Smooth muscle cell (in vitro differentiated cells): ENCODE results near the gene DVL1. TPM values are rescaled to one million over a fixed set of nuclear protein-coding genes. Genes with fewer than 3 reads are reported as not detected.

Experiments
- DNase-seq: peaks from one replicate; lab custom pipeline; 2025; ENCODE audit not compliant: unreplicated experiment; lab: John Stamatoyannopoulos, UW
- H2AFZ ChIP-seq: fragments of 200-600 bp; sonication (generic); 2 replicates; pipeline ENCODE4 v1.6.0; 2016; ENCODE audit warnings: antibody characterized with exemption, low read depth, mild to moderate bottlenecking
- H3F3A ChIP-seq: fragments of 200-600 bp; sonication (generic); 2 replicates; pipeline ENCODE4 v1.6.0; 2017; ENCODE audit warnings: antibody characterized with exemption, low read depth
- H3K27ac ChIP-seq: fragments of 200-600 bp; sonication (generic); 2 replicates; pipeline ENCODE4 v1.5.1; 2016; ENCODE audit warnings: low read depth, mild to moderate bottlenecking
- H3K27me3 ChIP-seq: fragments of 200-600 bp; sonication (generic); 2 replicates; pipeline ENCODE4 v1.6.1; 2016; ENCODE audit warnings: low read depth, mild to moderate bottlenecking
- H3K36me3 ChIP-seq: fragments of 200-600 bp; sonication (generic); 2 replicates; pipeline ENCODE4 v1.5.1; 2016; ENCODE audit warnings: low read depth
- H3K4me1 ChIP-seq: fragments of 200-600 bp; sonication (generic); 2 replicates; pipeline ENCODE4 v1.5.1; 2016; ENCODE audit warnings: low read depth
- H3K4me2 ChIP-seq: fragments of 200-600 bp; sonication (generic); 2 replicates; pipeline ENCODE4 v1.6.0; 2016; ENCODE audit warnings: mild to moderate bottlenecking
- H3K4me3 ChIP-seq: fragments of 200-600 bp; sonication (generic); 2 replicates; pipeline ENCODE4 v1.5.1; 2016; ENCODE audit warnings: mild to moderate bottlenecking
- H3K79me2 ChIP-seq: fragments of 200-600 bp; sonication (generic); 2 replicates; pipeline ENCODE4 v1.6.0; 2016; ENCODE audit warnings: low read depth, mild to moderate bottlenecking
- H3K9ac ChIP-seq: fragments of 200-600 bp; sonication (generic); 2 replicates; pipeline ENCODE4 v1.6.0; 2016; ENCODE audit warnings: low read depth
- H3K9me3 ChIP-seq: fragments of 200-600 bp; sonication (generic); replicated peaks from 2 replicates; pipeline ENCODE4 v1.5.1; 2016; ENCODE audit warnings: low read depth
- H4K20me1 ChIP-seq: fragments of 200-600 bp; sonication (generic); 2 replicates; pipeline ENCODE4 v1.6.0; 2016; ENCODE audit warnings: low read depth
- WGBS: methylation state at CpG from one replicate; pipeline ENCODE4 v1.1.7; 2016; ENCODE audit warnings: low lambda C conversion rate; 5-methylcytosine and 5-hydroxymethylcytosine counted together
- polyA plus RNA-seq: library from polyadenylated mRNA; unstranded; fragments of >200 nt; fragmentation: Nextera tagmentation; extraction: Ambion mirVana; gene quantifications from 2 replicates; pipeline ENCODE4 v1.2.1, GENCODE V29; 2016
- total RNA-seq: library from RNA; depleted of rRNA; stranded (reverse); fragments of >200 nt; gene quantifications from 2 replicates; pipeline ENCODE4 v1.2.3, GENCODE V29; 2014
- TF ChIP-seq, protein P1 (sequence below): fragments of 200-600 bp; sonication (generic); IDR thresholded peaks from 2 replicates; pipeline ENCODE4 v1.5.1; 2017; ENCODE audit warnings: borderline replicate concordance, mild to moderate bottlenecking, antibody characterized with exemption; ENCODE audit not compliant: insufficient read depth, poor library complexity, severe bottlenecking

Gene DVL1
- total and polyA plus RNA-seq, 2 experiments from 2014 or later = 28.5 to 28.7 TPM

DNA sequence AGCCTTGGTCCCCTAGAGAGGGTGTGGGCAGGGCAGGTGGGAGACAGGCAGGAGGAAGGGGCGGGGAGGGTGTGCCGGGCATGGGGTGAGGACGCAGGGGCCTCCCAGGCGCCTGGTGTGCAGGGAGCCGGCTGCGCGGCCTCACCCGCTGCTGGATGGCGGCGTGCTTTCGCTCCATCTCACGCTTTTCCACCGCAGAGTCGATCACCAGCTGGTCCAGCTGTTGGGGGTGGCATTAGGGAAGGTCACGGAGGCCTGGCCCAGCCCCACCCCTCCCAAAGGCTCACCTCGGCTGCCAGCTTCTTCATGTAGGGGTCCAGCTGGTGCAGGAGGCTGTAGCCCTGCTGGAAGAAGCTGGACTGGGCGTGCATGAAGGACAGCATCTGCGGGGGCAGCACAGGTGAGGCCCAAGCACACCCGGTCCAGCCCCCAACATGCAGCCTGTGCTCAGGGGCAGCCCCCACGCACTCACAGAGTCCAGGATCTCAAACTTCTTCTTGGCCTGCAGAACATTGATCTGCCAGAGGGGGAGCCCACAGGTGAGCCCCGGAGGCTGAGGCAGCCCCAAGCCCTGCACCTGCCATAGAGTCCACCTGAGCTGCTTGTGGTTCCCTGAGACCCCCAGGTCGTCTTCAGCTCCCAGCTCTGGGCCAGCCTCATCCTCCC is 49.4 kb downstream of the DVL1 start:
- Histone ChIP-seq H3K79me2 (peaks cover 9% of the 10 kb centered on the region), H3K4me1 (peaks cover 5% of the 10 kb centered on the region), H3K27me3 (no peaks in the 10 kb centered on the region), H3F3A (no peaks in the 10 kb centered on the region), H4K20me1 (peaks cover 65% of the 10 kb centered on the region), H3K4me3 (no peak overlapping the region), H3K27ac (no peak overlapping the region), H3K4me2 (no peak overlapping the region), H3K36me3 (no peaks in the 10 kb centered on the region), H3K9me3 (no peaks in the 10 kb centered on the region), H2AFZ (no peak overlapping the region), H3K9ac (no peak overlapping the region)
- TF ChIP-seq, protein P1, sequence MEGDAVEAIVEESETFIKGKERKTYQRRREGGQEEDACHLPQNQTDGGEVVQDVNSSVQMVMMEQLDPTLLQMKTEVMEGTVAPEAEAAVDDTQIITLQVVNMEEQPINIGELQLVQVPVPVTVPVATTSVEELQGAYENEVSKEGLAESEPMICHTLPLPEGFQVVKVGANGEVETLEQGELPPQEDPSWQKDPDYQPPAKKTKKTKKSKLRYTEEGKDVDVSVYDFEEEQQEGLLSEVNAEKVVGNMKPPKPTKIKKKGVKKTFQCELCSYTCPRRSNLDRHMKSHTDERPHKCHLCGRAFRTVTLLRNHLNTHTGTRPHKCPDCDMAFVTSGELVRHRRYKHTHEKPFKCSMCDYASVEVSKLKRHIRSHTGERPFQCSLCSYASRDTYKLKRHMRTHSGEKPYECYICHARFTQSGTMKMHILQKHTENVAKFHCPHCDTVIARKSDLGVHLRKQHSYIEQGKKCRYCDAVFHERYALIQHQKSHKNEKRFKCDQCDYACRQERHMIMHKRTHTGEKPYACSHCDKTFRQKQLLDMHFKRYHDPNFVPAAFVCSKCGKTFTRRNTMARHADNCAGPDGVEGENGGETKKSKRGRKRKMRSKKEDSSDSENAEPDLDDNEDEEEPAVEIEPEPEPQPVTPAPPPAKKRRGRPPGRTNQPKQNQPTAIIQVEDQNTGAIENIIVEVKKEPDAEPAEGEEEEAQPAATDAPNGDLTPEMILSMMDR = peak; percentile 10
- no peak for DNase-seq
- 90% methylated on average over 20 of the region's 22 CpGs for WGBS

DNA sequence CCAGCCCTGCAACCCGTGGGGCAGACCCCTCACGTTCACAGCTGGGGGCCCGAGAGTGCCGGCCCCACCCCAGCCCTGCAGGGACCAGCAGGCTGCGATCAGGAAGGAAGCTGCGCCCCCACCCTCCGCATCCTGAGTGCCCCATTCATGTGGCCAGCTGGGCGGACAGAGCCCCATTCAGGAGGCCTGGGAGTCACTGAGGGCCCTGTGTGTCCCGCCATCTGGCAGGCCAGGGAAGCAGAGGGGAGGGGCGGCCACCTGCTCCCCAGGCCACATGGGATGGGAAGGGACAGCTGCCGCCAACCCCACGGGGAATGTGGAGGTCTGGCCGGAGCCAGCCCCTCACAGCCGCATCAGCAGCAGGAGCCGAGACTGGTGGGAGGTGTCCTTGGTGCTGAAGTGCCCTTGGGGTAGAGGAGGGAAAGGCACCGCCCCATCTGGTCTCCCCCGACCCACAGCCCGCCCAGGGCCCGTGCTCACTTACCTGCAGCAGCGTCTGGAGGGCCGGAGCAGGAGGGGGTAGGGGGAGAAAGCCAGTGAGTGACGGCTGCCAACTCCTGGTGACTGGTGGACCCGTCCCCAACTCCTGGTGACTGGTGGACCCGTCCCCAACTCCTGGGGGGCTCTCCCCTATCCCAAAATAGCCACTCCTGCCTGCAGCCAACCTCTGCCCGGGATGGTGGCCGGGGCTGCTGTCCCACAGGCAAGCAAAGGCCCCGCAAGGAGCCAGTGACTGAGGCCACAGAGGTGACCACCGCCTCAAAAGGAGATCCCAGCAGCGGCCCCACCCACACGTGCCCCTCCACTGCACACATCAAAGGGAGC is 50.1 kb downstream of the DVL1 start:
- Histone ChIP-seq H3K27me3 (no peaks in the 10 kb centered on the region), H3K79me2 (peaks cover 5% of the 10 kb centered on the region), H3K27ac (no peak overlapping the region), H3K4me3 (no peak overlapping the region), H3K4me2 (no peak overlapping the region), H3K36me3 (no peaks in the 10 kb centered on the region), H4K20me1 (peaks cover 61% of the 10 kb centered on the region), H2AFZ (no peak overlapping the region), H3K4me1 (no peaks in the 10 kb centered on the region), H3K9ac (no peak overlapping the region), H3K9me3 (no peaks in the 10 kb centered on the region), H3F3A (no peaks in the 10 kb centered on the region)
- WGBS = 74% methylated on average over 26 of the region's 30 CpGs
- TF ChIP-seq, protein P1 = no peak
- DNase-seq = no peak

DNA sequence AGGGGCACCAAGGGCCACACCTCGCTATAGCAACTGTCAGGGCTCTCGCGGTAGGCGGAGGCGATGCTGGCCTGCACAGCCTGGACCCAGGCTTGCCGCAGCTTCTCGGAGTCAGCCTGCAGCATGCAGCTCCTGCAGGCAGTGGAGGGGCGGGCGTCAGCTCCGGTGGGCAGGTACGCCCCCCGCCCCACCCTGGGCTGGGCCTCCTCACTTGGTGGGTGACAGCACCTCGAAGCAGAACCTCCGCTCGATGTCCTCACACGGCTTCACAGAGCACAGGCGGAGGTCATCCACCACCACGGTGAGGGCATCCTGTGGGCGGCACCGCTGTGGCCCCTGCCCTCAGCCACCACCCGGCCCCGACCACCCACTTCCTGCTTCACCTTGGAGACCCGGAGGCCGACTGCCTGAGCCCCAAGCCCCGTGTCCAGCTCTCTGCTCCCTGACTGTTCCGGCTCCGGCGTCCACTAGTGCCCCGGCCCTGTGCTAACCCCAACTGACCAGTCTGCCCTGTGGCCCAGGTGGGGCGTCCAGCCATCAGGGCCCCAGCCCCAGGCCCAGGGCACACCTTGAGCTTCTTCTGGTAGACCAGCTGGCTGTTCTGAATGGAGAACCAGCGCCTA is 51.3 kb downstream of the DVL1 start:
- 98% methylated on average over 20 of the region's 31 CpGs for WGBS
- no peaks in the 10 kb centered on the region for H3F3A ChIP-seq

More for the DNA sequence above, 51.3 kb downstream of the DVL1 start:
- Histone ChIP-seq H3K4me3 (no peak overlapping the region), H3K4me1 (no peaks in the 10 kb centered on the region), H3K9ac (no peak overlapping the region), H2AFZ (no peak overlapping the region), H3K79me2 (peaks cover 3% of the 10 kb centered on the region), H3K4me2 (no peak overlapping the region), H4K20me1 (peaks cover 50% of the 10 kb centered on the region), H3K27ac (no peak overlapping the region), H3K36me3 (no peaks in the 10 kb centered on the region), H3K9me3 (no peaks in the 10 kb centered on the region), H3K27me3 (no peaks in the 10 kb centered on the region)
- DNase-seq = no peak
- TF ChIP-seq, protein P1 = no peak
